ENCODE data around the gene GTPBP4. TPM values are rescaled to one million over a fixed set of nuclear protein-coding genes. Genes with fewer than 3 reads are reported as not detected.
"Not testable (repeated sequence)": the region's sequence is repeated elsewhere in the genome, so short reads cannot be mapped to it uniquely, and the experiment has no call there.

Gene GTPBP4
- total RNA-seq, 2 experiments from 2014 or later, result 109 to 116 TPM

DNA sequence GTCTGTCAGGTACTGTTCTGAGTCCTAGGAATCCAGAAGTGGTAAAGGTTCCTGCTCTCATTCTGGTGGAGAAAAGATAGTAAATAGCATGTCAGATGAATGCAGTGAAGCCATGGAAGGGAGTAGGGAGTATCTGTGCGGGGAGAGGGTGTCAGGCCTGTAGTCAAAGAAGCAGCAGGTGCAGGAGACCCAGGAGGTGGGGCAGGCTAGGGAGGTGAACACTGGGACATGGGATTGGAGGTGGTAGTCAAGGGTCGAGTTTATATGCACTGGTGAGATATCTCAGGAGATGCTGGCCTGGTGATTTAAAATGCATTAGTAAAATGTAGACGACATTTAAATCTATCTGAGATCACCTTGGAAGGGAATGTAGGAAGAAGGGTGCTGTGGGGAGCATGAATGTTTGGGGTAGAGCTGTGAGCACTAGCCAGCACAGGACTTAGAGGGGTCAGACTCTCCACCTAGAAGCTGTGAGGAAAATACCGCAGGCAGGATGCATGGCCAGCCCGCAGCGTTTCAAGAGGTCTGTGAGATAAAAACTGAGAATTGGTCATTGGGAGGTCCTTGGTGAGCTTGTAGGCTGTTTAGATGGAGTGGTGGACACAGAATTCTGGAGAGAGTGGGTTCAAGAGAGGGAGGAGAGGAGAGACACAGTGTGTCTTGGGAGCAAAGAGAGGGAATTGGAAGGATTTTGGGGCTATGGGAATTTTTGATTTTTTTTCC, 6.8 kb downstream of the GTPBP4 start:
- ChIA-PET POLR2A (interaction anchor here (0.6 kb wide), 1 partner anchor 53 kb away, joined by 3 read pairs; no protein-coding TSS in a partner anchor), CTCF (no interaction called here)
- Mint-ChIP-seq H3K4me3 (no peak overlapping the region), H3K27ac (peak overlapping the region; percentile 32), H3K4me1 (peaks cover 17% of the 10 kb centered on the region), H3K9me3 (ENCODE audit: low read depth) (no peaks in the 10 kb centered on the region), H3K27me3 (no peaks in the 10 kb centered on the region), H3K36me3 (ENCODE audit: low read depth) (peaks cover 76% of the 10 kb centered on the region)
- intact Hi-C loops (cut with DNase I, micrococcal nuclease), result no loop called here
- ATAC-seq (no peak), DNase-seq (no peak)

DNA sequence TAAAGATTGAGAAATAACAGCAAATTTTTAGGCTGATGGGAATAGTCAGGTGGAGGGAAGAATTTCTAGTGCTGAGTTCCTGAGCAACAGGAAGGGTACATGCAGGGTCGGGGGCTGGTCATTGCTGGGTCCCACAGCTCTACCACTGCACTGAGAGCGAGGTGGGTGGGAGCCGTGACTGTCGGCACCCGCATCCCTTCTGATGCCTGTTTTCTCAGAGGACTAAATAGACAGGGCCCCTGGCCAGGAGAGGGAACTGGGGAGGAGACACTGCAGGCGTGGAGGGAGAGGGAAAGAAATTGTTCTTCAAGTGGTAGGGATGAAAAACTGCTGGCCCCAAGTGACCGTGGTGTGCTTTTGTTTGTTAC, 7.3 kb downstream of the GTPBP4 start:
- peaks cover 76% of the 10 kb centered on the region for H3K36me3 Mint-ChIP-seq (ENCODE audit: low read depth)
- intact Hi-C loops (cut with DNase I, micrococcal nuclease), result no loop called here
- H3K27ac Mint-ChIP-seq, result peak overlapping the region; percentile 32
- H3K27me3 Mint-ChIP-seq, result no peaks in the 10 kb centered on the region
- no peak for DNase-seq
- ChIA-PET CTCF (no interaction called here), POLR2A (interaction anchor here (0.6 kb wide), 1 partner anchor 53 kb away, joined by 3 read pairs; no protein-coding TSS in a partner anchor)
- H3K4me1 Mint-ChIP-seq, result peaks cover 11% of the 10 kb centered on the region
- H3K9me3 Mint-ChIP-seq (ENCODE audit: low read depth), result no peaks in the 10 kb centered on the region
- no peak for ATAC-seq
- H3K4me3 Mint-ChIP-seq, result no peak overlapping the region

DNA sequence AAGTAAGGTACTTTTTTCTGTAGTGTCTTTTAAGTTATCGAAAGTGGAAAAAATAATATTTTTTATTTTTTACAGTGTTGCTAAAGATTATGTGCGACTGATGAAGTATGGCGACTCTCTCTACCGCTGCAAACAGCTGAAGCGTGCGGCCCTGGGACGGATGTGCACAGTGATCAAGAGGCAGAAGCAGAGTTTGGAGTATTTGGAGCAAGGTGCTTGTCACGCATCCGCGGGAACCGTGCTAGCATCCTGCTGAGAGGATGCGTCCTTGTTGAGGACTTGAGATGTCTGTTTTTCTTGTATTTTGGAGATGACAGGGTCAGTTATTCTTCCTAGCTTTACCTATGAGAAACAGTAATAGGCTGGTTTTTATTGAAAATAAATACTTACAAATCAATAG, 7.8 kb downstream of the GTPBP4 start:
- ChIA-PET CTCF (no interaction called here), POLR2A (no interaction called here)
- intact Hi-C loops (cut with DNase I, micrococcal nuclease), result no loop called here
- peaks cover 6% of the 10 kb centered on the region for H3K4me1 Mint-ChIP-seq
- H3K9me3 Mint-ChIP-seq (ENCODE audit: low read depth), result no peaks in the 10 kb centered on the region
- H3K27me3 Mint-ChIP-seq, result no peaks in the 10 kb centered on the region
- H3K4me3 Mint-ChIP-seq, result no peak overlapping the region
- DNase-seq (no peak), ATAC-seq (no peak)
- H3K36me3 Mint-ChIP-seq (ENCODE audit: low read depth), result peaks cover 76% of the 10 kb centered on the region
- H3K27ac Mint-ChIP-seq, result no peak overlapping the region

DNA sequence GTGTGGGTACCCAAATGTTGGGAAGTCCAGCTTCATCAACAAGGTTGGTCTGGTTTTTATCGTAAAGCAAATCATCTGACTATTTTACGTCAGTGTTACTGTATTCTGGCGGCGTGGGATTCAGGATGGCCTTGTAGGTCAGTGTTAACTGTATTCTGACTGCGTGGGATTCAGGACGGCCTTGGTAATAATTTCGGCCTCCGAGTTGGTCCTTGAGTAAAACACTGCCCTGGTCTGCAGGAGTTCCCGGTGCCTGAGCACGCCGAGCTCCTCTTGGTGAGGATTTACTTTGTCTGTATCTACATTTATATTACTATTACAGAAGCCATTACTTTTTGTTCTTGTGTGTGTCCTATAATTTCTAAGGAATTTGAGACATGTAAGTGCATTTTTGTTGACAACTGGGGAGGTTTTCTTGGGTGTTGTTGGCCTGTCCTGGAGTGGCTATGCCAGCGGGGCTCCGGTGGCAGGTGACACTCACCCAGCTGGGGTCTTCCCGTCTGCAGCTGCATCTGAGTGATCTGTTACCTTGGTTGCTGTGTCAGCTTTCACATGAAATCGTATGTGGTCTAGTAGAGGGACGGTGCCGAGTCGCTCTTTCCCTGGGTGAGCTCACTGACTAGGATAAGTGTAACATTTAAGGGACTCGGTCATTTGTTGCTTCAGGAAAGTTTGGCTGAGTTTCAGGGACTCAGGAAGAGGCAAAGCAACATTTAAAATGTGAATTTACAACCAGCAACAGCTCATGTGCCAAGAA, 9.2 kb downstream of the GTPBP4 start:
- Mint-ChIP-seq H3K9me3 (ENCODE audit: low read depth) (peaks cover 3% of the 10 kb centered on the region), H3K27me3 (no peaks in the 10 kb centered on the region), H3K27ac (no peak overlapping the region), H3K36me3 (ENCODE audit: low read depth) (peaks cover 83% of the 10 kb centered on the region), H3K4me1 (peaks cover 1% of the 10 kb centered on the region), H3K4me3 (no peak overlapping the region)
- no peak for ATAC-seq
- no peak for DNase-seq
- ChIA-PET POLR2A (interaction anchor here (0.6 kb wide), 1 partner anchor 52 kb away, joined by 3 read pairs; no protein-coding TSS in a partner anchor), CTCF (interaction anchor here (0.6 kb wide), 1 partner anchor 167 kb away, joined by 3 read pairs; no protein-coding TSS in a partner anchor)
- intact Hi-C loops (cut with DNase I, micrococcal nuclease), result no loop called here

DNA sequence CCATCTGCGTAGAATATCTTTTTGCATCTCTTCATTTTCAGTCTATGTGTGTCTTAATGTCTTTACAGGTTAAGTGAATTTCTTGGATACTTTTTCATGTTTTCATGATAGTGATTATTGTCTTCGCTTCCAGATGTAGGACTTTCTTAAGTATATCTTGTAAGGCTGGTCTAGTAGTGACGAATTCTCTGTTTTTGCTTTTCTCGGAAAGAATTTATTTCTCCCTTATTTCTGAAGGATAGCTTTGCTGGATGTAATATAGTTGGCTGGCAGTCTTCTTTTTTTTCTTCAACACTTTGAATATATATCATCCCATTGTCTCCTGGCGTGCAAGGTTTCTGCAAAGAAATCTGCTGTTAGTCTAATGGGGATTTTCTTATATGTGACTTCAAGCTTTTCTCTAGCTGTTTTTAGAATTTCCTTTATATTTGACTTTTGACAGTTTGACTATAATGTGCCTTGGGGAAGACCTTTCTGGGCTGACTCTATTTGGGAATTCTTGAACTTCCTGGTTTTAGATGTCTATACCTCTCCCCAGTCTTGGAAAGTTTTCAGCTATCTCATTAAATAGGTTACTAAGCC, 14.3 kb downstream of the GTPBP4 start:
- Mint-ChIP-seq H3K9me3 (ENCODE audit: low read depth) (peaks cover 3% of the 10 kb centered on the region), H3K4me1 (peaks cover 2% of the 10 kb centered on the region), H3K36me3 (ENCODE audit: low read depth) (peaks cover 76% of the 10 kb centered on the region), H3K27me3 (no peaks in the 10 kb centered on the region), H3K27ac (no peak overlapping the region), H3K4me3 (no peak overlapping the region)
- ATAC-seq (no peak), DNase-seq (no peak)
- intact Hi-C loops (cut with DNase I, micrococcal nuclease), result no loop called here
- ChIA-PET CTCF (interaction anchor here (0.7 to 0.8 kb wide), 3 partner anchors 10 to 425 kb away, joined by 3 to 4 read pairs (median 3); no protein-coding TSS in a partner anchor), POLR2A (no interaction called here)

DNA sequence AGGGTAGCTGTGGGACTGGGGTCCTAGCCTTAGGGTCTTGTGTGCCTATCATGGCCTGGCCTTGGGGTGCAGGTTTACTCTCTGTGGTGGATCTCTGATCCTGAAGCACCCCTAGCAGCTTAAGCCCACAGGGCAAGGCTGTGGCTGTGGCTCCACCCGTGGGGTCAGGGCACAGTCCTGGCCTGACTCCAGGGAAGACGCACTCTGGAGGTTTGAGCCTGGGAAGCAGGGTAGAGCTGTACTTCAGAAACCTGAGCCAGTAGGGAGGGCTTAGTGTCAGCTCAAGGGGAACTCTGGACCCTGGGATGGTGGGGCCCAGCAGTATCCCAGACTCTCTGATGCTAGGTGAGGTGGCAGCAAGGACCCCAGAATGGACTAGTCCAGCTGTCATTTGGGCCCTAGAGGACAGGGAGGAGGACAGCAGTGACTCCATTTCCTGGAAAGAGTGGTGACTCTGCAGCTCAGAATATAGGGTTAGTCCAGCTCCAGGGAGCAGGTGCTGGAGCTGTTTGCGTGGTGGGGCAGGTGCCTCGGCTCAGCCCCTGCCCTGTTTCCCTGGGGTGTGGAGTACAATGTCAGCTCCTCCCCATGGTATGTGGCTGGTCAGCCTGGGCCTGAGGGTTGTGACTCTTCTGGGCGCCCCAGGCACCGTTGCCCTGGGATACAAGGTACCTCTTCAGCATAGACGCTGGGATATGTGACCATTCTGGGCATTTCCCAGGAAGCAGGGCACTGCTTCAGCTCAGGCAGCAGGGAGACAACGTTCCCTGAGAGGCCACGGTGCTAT, 15.8 kb downstream of the GTPBP4 start:
- intact Hi-C loops (cut with DNase I, micrococcal nuclease), result no loop called here
- DNase-seq, result no peak
- Mint-ChIP-seq H3K4me3 (no peak overlapping the region), H3K9me3 (ENCODE audit: low read depth) (peaks cover 3% of the 10 kb centered on the region), H3K27ac (no peak overlapping the region), H3K27me3 (no peaks in the 10 kb centered on the region), H3K36me3 (ENCODE audit: low read depth) (peaks cover 77% of the 10 kb centered on the region), H3K4me1 (peaks cover 2% of the 10 kb centered on the region)
- ChIA-PET POLR2A (interaction anchor here (1.7 kb wide), 1 partner anchor 13 kb away, joined by 8 read pairs; no protein-coding TSS in a partner anchor), CTCF (no interaction called here)
- no peak for ATAC-seq

DNA sequence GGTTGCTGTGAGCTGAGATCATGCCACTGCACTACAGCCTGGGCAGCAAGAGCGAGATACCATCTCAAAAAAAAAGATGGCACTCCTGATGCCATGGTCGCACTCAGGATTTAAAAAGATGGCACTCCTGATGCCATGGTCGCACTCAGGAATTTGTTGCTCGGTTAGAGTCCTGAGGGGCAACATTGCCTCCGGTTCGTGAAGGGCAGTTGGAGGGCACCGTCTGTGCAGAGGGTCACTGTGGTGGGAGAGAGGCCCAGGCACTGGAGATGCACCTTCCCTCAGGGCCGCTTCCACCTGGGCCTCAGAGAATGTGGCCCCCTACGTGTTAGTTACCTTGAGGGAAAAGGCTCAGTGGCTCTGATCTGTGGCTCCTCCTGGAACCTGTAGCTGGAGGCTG, 18.3 kb downstream of the GTPBP4 start:
- POLR2A ChIA-PET, result interaction anchor here (0.6 kb wide), 1 partner anchor 43 kb away, joined by 3 read pairs; no protein-coding TSS in a partner anchor
- Mint-ChIP-seq H3K4me3 (no peak overlapping the region), H3K27me3 (no peaks in the 10 kb centered on the region), H3K36me3 (ENCODE audit: low read depth) (peaks cover 78% of the 10 kb centered on the region), H3K9me3 (ENCODE audit: low read depth) (no peaks in the 10 kb centered on the region), H3K27ac (no peak overlapping the region), H3K4me1 (peaks cover 11% of the 10 kb centered on the region)
- CTCF ChIA-PET, result no interaction called here
- no peak for DNase-seq
- intact Hi-C loops (cut with DNase I, micrococcal nuclease), result no loop called here
- ATAC-seq, result no peak

DNA sequence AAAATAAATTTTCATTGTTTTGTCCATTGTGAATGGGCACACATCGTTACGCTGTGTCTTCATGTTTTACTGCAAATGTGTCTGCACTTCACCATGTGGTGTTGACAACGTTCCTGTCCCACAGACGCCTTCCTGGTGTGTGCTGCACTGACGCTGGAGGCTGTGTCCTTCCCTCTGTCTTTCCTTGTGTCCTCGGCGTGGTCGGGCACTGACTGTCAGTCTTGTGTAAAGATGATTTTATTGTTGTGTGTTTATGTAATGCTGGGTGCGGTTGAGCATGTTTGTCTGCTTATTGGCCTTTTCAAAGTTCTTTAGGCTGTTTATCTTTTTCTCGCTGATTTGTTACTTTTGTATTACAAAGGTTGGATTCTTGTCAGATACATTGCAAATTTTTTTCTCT, 19.3 kb downstream of the GTPBP4 start:
- POLR2A ChIA-PET, result no interaction called here
- Mint-ChIP-seq H3K4me3 (no peak overlapping the region), H3K9me3 (ENCODE audit: low read depth) (no peaks in the 10 kb centered on the region), H3K36me3 (ENCODE audit: low read depth) (peaks cover 78% of the 10 kb centered on the region), H3K27me3 (no peaks in the 10 kb centered on the region), H3K4me1 (peaks cover 11% of the 10 kb centered on the region), H3K27ac (peak overlapping the region; percentile 16)
- CTCF ChIA-PET, result no interaction called here
- intact Hi-C loops (cut with DNase I, micrococcal nuclease), result no loop called here
- ATAC-seq (no peak), DNase-seq (no peak)

DNA sequence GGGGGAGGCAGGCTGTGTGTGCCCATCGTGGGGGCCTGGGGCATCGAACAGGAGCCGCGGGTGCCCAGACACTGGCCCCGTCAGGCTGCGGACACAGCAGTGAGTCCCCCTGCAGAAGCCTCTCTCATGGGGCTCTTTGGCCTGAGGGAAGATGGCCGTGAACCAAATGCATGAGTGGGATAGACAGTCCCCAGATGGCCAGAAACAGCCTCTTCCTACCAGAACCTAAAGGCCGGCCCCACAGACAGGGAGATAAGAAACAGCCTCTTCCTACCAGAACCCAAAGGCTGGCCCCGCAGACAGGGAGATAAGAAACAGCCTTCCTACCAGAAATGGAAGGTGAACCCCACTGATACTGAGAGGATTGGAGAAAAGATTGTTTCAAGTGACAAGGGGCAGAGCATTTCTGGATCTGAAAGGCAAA, 20.8 kb downstream of the GTPBP4 start:
- H3K36me3 Mint-ChIP-seq (ENCODE audit: low read depth), result peaks cover 74% of the 10 kb centered on the region
- ChIA-PET POLR2A (no interaction called here), CTCF (no interaction called here)
- no peak for ATAC-seq
- no peaks in the 10 kb centered on the region for H3K9me3 Mint-ChIP-seq (ENCODE audit: low read depth)
- intact Hi-C loops (cut with DNase I, micrococcal nuclease), result no loop called here
- peaks cover 9% of the 10 kb centered on the region for H3K4me1 Mint-ChIP-seq
- H3K27ac Mint-ChIP-seq, result peak overlapping the region; percentile 51
- DNase-seq, result no peak
- H3K4me3 Mint-ChIP-seq, result no peak overlapping the region
- no peaks in the 10 kb centered on the region for H3K27me3 Mint-ChIP-seq

DNA sequence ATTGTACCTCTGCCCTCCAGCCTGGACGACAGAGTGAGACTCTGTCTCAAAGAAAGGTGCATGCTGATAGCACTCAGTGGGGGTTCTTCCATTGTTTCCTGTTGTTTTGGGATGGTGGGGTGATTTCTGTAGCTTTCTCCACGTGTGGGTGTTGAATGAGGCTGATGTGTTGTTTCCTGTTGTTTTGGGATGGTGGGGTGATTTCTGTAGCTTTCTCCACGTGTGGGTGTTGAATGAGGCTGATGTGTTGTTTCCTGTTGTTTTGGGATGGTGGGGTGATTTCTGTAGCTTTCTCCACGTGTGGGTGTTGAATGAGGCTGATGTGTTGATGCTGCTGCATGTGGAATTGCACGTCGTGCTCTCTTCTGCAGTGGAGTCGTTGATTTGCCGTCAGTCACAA, 21.7 kb downstream of the GTPBP4 start:
- H3K27me3 Mint-ChIP-seq; intact Hi-C loops (cut with DNase I, micrococcal nuclease); POLR2A ChIA-PET; CTCF ChIA-PET; H3K4me3 Mint-ChIP-seq; H3K9me3 Mint-ChIP-seq (ENCODE audit: low read depth); H3K4me1 Mint-ChIP-seq: not testable (repeated sequence)
- H3K27ac Mint-ChIP-seq, result peak overlapping the region; percentile 80
- DNase-seq (peak; percentile 27), ATAC-seq (peak; percentile 70)
- peaks cover 79% of the 10 kb centered on the region for H3K36me3 Mint-ChIP-seq (ENCODE audit: low read depth)

DNA sequence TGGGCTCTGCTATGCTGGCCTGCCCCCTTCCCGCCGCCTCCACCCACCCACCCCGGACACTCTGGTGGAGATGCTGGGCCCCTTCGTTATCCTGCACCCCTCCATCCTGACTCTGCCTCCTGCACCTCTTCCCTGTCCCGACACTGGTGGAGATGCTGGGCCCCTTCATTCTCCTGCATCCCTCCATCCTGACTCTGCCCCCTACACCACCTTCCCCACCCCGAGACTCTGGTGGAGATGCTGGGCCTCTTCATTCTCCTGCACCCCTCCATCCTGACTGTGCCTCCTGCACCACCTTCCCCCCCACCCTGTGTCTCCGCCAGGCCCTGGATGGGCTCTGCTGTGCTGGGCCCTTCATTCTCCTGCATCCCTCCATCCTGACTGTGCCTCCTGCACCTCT, 22.5 kb downstream of the GTPBP4 start:
- H3K4me3 Mint-ChIP-seq, result no peak overlapping the region
- POLR2A ChIA-PET, result no interaction called here
- CTCF ChIA-PET, result no interaction called here
- no peak overlapping the region for H3K27ac Mint-ChIP-seq
- no peaks in the 10 kb centered on the region for H3K27me3 Mint-ChIP-seq
- DNase-seq (no peak), ATAC-seq (no peak)
- intact Hi-C loops (cut with DNase I, micrococcal nuclease), result no loop called here
- H3K4me1 Mint-ChIP-seq, result peaks cover 9% of the 10 kb centered on the region
- H3K9me3 Mint-ChIP-seq (ENCODE audit: low read depth), result no peaks in the 10 kb centered on the region
- peaks cover 75% of the 10 kb centered on the region for H3K36me3 Mint-ChIP-seq (ENCODE audit: low read depth)
